H9 (cell line): ENCODE results near the gene TMEM178B. TPM values are rescaled to one million over a fixed set of nuclear protein-coding genes. Genes with fewer than 3 reads are reported as not detected.

Experiments
- DNase-seq: peaks from one replicate; pipeline ENCODE4 v3.0.0-alpha.2; 2017
- H2AFZ ChIP-seq: one replicate; pipeline ENCODE4 v1.6.1; 2013; ENCODE audit warnings: mild to moderate bottlenecking, low read length, control low read depth, moderate library complexity
- H2AK5ac ChIP-seq: 2 replicates; pipeline ENCODE4 v1.6.1; 2013; ENCODE audit warnings: low read length, control low read depth, mixed read lengths; ENCODE audit not compliant: insufficient read length
- H2BK120ac ChIP-seq: one replicate; pipeline ENCODE4 v1.6.1; 2013; ENCODE audit warnings: low read depth, mild to moderate bottlenecking, low read length, control low read depth, inconsistent platforms; ENCODE audit not compliant: poor library complexity, severe bottlenecking
- H2BK12ac ChIP-seq: 2 replicates; pipeline ENCODE4 v1.6.1; 2013; ENCODE audit warnings: low read length, control low read depth, mixed read lengths, low read depth; ENCODE audit not compliant: insufficient read length
- H2BK15ac ChIP-seq: 2 replicates; pipeline ENCODE4 v1.6.1; 2013; ENCODE audit warnings: low read depth, low read length, control low read depth
- H2BK20ac ChIP-seq: one replicate; pipeline ENCODE4 v1.6.1; 2013; ENCODE audit warnings: low read depth, mild to moderate bottlenecking, low read length, control low read depth, inconsistent platforms; ENCODE audit not compliant: poor library complexity, severe bottlenecking
- H2BK5ac ChIP-seq: 2 replicates; pipeline ENCODE4 v1.6.1; 2013; ENCODE audit warnings: low read length, control low read depth, mixed read lengths; ENCODE audit not compliant: insufficient read length
- H3K14ac ChIP-seq: 2 replicates; pipeline ENCODE4 v1.6.1; 2013; ENCODE audit warnings: low read length, control low read depth; ENCODE audit not compliant: insufficient read depth
- H3K18ac ChIP-seq: 2 replicates; pipeline ENCODE4 v1.6.1; 2013; ENCODE audit warnings: low read depth, mild to moderate bottlenecking, mixed read lengths, low read length, control low read depth; ENCODE audit not compliant: insufficient read length
- H3K23ac ChIP-seq: 2 replicates; pipeline ENCODE4 v1.6.1; 2013; ENCODE audit warnings: low read length, control low read depth, mixed read lengths, low read depth; ENCODE audit not compliant: insufficient read length
- H3K23me2 ChIP-seq: 2 replicates; pipeline ENCODE4 v1.6.1; 2013; ENCODE audit warnings: low read depth, mild to moderate bottlenecking, mixed read lengths, low read length, control low read depth; ENCODE audit not compliant: insufficient read length, poor library complexity, severe bottlenecking
- H3K27ac ChIP-seq: 2 replicates; pipeline ENCODE4 v1.5.1; 2013; ENCODE audit warnings: low read length, control low read depth, mixed read lengths, low read depth; ENCODE audit not compliant: insufficient read length
- H3K27me3 ChIP-seq: 2 replicates; pipeline ENCODE4 v1.6.1; 2013; ENCODE audit warnings: low read length, control low read depth, inconsistent platforms; ENCODE audit not compliant: insufficient read depth
- H3K4ac ChIP-seq: 2 replicates; pipeline ENCODE4 v1.6.1; 2013; ENCODE audit warnings: low read depth, mild to moderate bottlenecking, control low read depth, inconsistent platforms, low read length, moderate library complexity
- H3K4me1 ChIP-seq: 2 replicates; pipeline ENCODE4 v1.6.1; 2013; ENCODE audit warnings: low read length, control low read depth, inconsistent platforms; ENCODE audit not compliant: insufficient read depth
- H3K4me2 ChIP-seq: 2 replicates; pipeline ENCODE4 v1.6.1; 2013; ENCODE audit warnings: low read length, control low read depth, mixed read lengths; ENCODE audit not compliant: insufficient read length, insufficient read depth
- H3K56ac ChIP-seq: 2 replicates; pipeline ENCODE4 v1.6.1; 2013; ENCODE audit warnings: low read depth, mild to moderate bottlenecking, mixed read lengths, low read length, control low read depth; ENCODE audit not compliant: insufficient read length
- H3K79me1 ChIP-seq: 2 replicates; pipeline ENCODE4 v1.6.1; 2013; ENCODE audit warnings: low read depth, mild to moderate bottlenecking, moderate library complexity, low read length, control low read depth, inconsistent platforms; ENCODE audit not compliant: insufficient read depth, poor library complexity, severe bottlenecking
- H3K79me2 ChIP-seq: 2 replicates; pipeline ENCODE4 v1.6.1; 2013; ENCODE audit warnings: low read length, control low read depth, inconsistent platforms; ENCODE audit not compliant: insufficient read depth
- H3K9ac ChIP-seq: 2 replicates; pipeline ENCODE4 v1.6.1; 2013; ENCODE audit warnings: low read length, control low read depth, mixed read lengths; ENCODE audit not compliant: insufficient read length; ENCODE audit errors: extremely low read depth
- H3K9me3 ChIP-seq: one replicate; pipeline ENCODE4 v1.6.1; 2013; ENCODE audit warnings: low read depth, low read length, inconsistent platforms; ENCODE audit not compliant: control insufficient read depth
- H3T11ph ChIP-seq: one replicate; pipeline ENCODE4 v1.6.1; 2013; ENCODE audit warnings: mild to moderate bottlenecking, low read length, control low read depth, inconsistent platforms
- H4K20me1 ChIP-seq: one replicate; pipeline ENCODE4 v1.6.1; 2013; ENCODE audit not compliant: control insufficient read depth, insufficient read length, insufficient read depth
- H4K5ac ChIP-seq: 2 replicates; pipeline ENCODE4 v1.6.1; 2013; ENCODE audit warnings: low read depth, mild to moderate bottlenecking, mixed read lengths, low read length, control low read depth; ENCODE audit not compliant: insufficient read length
- H4K8ac ChIP-seq: replicated peaks from 2 replicates; pipeline ENCODE4 v1.6.1; 2013; ENCODE audit warnings: low read length, control low read depth, mixed read lengths, low read depth; ENCODE audit not compliant: insufficient read length
- H4K91ac ChIP-seq: 2 replicates; pipeline ENCODE4 v1.6.1; 2013; ENCODE audit warnings: low read depth, mild to moderate bottlenecking, moderate library complexity, mixed read lengths, low read length, control low read depth; ENCODE audit not compliant: insufficient read length
- H3K27ac Mint-ChIP-seq, 3 experiments: 2 replicates in 2 of 3; 3 replicates in 1 of 3; pipeline ENCODE4 v1.8.0; 2020 to 2021; ENCODE audit warnings: mixed read lengths in 3 of 3, mild to moderate bottlenecking in 1 of 3, moderate library complexity in 1 of 3
- H3K27me3 Mint-ChIP-seq: 2 replicates; pipeline ENCODE4 v1.8.0; 2021; ENCODE audit warnings: low read depth, mild to moderate bottlenecking, moderate library complexity, mixed read lengths
- H3K36me3 Mint-ChIP-seq, 3 experiments: 2 replicates in 2 of 3; 3 replicates in 1 of 3; pipeline ENCODE4 v1.8.0; 2020 to 2021; ENCODE audit warnings: low read depth in 3 of 3, mixed read lengths in 3 of 3; ENCODE audit not compliant: insufficient read depth in 1 of 3
- H3K4me1 Mint-ChIP-seq, 2 experiments: 2 replicates each; pipeline ENCODE4 v1.8.0; 2020; ENCODE audit warnings: mixed read lengths in 2 of 2
- H3K4me3 Mint-ChIP-seq, 2 experiments: 2 replicates in 1 of 2; 3 replicates in 1 of 2; pipeline ENCODE4 v1.8.0; 2020 to 2021; ENCODE audit warnings: mild to moderate bottlenecking in 2 of 2, mixed read lengths in 2 of 2, moderate library complexity in 1 of 2
- H3K9me3 Mint-ChIP-seq, 2 experiments: 2 replicates in 1 of 2; 3 replicates in 1 of 2; pipeline ENCODE4 v1.8.0; 2020; ENCODE audit warnings: mild to moderate bottlenecking in 2 of 2, mixed read lengths in 2 of 2, moderate library complexity in 1 of 2
- WGBS: extraction: QIAGEN DNeasy Blood & Tissue Kit; methylation state at CpG from one replicate; pipeline ENCODE4 v1.1.7; 2013; ENCODE audit warnings: missing lambda C conversion rate, low lambda C conversion rate, mixed read lengths; ENCODE audit not compliant: insufficient read length; ENCODE audit errors: extremely low coverage; 5-methylcytosine and 5-hydroxymethylcytosine counted together
- total RNA-seq: library from RNA; stranded (reverse); gene quantifications from 2 replicates; pipeline ENCODE4 v1.2.1, GENCODE V29; 2021
- TF ChIP-seq, protein P1 (sequence below): fragments of 200-600 bp; sonication (generic); conservative IDR thresholded peaks from 3 replicates; pipeline ENCODE4 v1.8.0; 2021; ENCODE audit warnings: antibody characterized with exemption, mild to moderate bottlenecking

TMEM178B gene
- total RNA-seq, 1 experiment from 2014 or later: 11.3 TPM

GRCh38 chr7:141340991-141341390 lies 267.1 kb downstream of the TMEM178B start:
- H3K14ac ChIP-seq: no peak overlapping the region
- H4K8ac ChIP-seq: no peak overlapping the region
- H3K9ac ChIP-seq: no peak overlapping the region
- no peaks in the 10 kb centered on the region for H3K27me3 Mint-ChIP-seq
- no peaks in the 10 kb centered on the region for H3K79me2 ChIP-seq
- WGBS: no CpG with 5 or more reads among the region's 4 CpGs
- no peaks in the 10 kb centered on the region for H3K9me3 ChIP-seq
- no peaks in the 10 kb centered on the region for H3K23me2 ChIP-seq
- no peak overlapping the region for H3K4me3 Mint-ChIP-seq
- H3K27ac ChIP-seq: no peak overlapping the region
- H2AK5ac ChIP-seq: no peak overlapping the region
- H3K27ac Mint-ChIP-seq: no peak overlapping the region; a peak in 1 of 7 replicates
- H3K56ac ChIP-seq: no peak overlapping the region
- H3K4me1 Mint-ChIP-seq: peaks cover 10 to 11% of the 10 kb centered on the region in 2 experiments
- DNase-seq: no peak
- no peak overlapping the region for H4K5ac ChIP-seq
- H2BK5ac ChIP-seq: no peak overlapping the region
- H4K91ac ChIP-seq: no peak overlapping the region
- H3K23ac ChIP-seq: no peak overlapping the region
- TF ChIP-seq, protein P1, sequence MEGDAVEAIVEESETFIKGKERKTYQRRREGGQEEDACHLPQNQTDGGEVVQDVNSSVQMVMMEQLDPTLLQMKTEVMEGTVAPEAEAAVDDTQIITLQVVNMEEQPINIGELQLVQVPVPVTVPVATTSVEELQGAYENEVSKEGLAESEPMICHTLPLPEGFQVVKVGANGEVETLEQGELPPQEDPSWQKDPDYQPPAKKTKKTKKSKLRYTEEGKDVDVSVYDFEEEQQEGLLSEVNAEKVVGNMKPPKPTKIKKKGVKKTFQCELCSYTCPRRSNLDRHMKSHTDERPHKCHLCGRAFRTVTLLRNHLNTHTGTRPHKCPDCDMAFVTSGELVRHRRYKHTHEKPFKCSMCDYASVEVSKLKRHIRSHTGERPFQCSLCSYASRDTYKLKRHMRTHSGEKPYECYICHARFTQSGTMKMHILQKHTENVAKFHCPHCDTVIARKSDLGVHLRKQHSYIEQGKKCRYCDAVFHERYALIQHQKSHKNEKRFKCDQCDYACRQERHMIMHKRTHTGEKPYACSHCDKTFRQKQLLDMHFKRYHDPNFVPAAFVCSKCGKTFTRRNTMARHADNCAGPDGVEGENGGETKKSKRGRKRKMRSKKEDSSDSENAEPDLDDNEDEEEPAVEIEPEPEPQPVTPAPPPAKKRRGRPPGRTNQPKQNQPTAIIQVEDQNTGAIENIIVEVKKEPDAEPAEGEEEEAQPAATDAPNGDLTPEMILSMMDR: no peak
- no peak overlapping the region for H2BK120ac ChIP-seq
- no peak overlapping the region for H2BK12ac ChIP-seq
- no peaks in the 10 kb centered on the region for H3K27me3 ChIP-seq
- no peaks in the 10 kb centered on the region for H4K20me1 ChIP-seq
- no peak overlapping the region for H2BK20ac ChIP-seq
- H3K9me3 Mint-ChIP-seq: peaks cover 4 to 9% of the 10 kb centered on the region in 2 experiments
- H3K79me1 ChIP-seq: no peaks in the 10 kb centered on the region
- peaks cover 4 to 10% (median 6%) of the 10 kb centered on the region in 3 experiments; a peak in 6 of 7 replicates for H3K36me3 Mint-ChIP-seq
- no peak overlapping the region for H3K4ac ChIP-seq
- H3T11ph ChIP-seq: no peak overlapping the region
- no peak overlapping the region for H2BK15ac ChIP-seq
- no peak overlapping the region for H3K18ac ChIP-seq
- no peak overlapping the region for H3K4me2 ChIP-seq
- peaks cover 5% of the 10 kb centered on the region for H3K4me1 ChIP-seq
- H2AFZ ChIP-seq: no peak overlapping the region
